Measurements from ENCODE around the gene UTS2R.
"Not testable (repeated sequence)": the region's sequence is repeated elsewhere in the genome, so short reads cannot be mapped to it uniquely, and the experiment has no call there.

GRCh38 chr17:82412081-82412480 lies 40.5 kb downstream of the UTS2R start:
- not testable (repeated sequence) for TF ChIP-seq CTCF, POLR2A (IDR thresholded peaks at IDR 0.05)

All from adrenal gland (tissue), 5 donors.